Measurements from ENCODE around the gene ZNF423.
"Not testable (repeated sequence)": the region's sequence is repeated elsewhere in the genome, so short reads cannot be mapped to it uniquely, and the experiment has no call there.

Gene ZNF423

DNA sequence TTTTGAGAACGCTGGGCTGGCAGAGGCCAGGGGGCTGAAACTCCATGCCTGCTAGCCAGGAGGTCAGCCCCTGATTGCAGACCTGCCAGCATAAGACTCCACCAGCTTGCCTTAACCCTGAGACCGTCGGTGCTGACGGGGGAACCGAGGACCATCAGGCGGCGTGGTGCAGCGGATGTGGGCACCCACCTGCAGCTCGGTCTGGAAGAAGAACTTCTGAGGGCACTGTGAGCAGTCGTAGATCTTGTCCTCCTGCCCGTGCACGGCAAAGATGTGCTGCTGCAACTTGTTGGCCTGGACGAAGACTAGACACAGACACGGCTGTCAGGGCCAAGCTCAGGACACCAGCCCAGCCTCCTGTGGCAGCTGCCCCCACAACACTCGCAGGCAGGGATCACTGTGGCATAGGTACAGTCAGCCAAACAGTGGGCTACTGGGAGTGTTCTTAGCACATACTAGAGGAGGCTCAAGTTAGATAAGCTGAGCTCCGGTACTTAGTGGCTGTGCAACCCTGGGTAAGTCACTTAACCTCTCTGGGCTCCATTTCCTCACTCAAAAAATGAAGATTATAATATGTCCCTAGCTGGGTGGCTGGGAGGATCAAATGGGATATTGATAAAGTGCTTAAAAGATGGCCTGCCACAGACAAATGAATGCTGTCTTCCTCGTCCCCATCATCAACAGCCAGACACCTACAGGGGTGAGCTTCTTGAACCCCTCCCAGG, 332.3 kb downstream of the ZNF423 start:
- no peak for DNase-seq (ENCODE audit: low read depth in 1 of 2, low spot score in 1 of 2)

DNA sequence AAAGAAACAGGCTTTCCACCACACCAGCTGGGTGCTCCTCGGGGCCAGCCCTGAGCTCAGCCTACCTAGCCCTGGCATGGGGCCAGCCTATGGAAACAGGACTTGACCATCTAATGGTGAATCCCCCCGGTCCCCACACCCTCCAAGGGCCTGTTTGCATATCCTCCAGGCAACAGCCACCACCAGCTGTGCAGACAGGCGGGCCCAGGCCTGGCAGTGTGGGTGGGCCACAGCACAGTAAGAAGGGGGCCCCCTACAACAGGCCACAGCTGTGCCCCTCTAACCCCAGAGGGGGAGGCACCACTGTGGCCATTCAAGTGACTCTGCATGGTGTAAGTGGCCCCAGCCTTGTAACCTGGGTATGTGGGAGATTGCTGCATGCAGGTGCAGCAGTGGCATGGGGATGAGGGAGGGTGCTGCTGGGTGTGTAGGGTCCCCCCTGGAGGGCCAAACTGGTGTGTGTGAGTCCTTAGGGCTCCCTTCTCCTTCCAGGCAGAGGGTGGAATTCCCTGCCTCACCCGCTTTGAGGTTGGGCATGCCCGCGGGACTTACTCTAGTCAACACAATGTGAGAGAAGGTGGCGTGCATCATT, 334.1 kb downstream of the ZNF423 start:
- no peak for DNase-seq (ENCODE audit: low read depth in 1 of 2, low spot score in 1 of 2)

- DNase-seq (ENCODE audit: low read depth in 1 of 2, low spot score in 1 of 2) = no peak
Observed at GRCh38 chr16:49520492-49521038, 335.3 kb downstream of the ZNF423 start.

DNA sequence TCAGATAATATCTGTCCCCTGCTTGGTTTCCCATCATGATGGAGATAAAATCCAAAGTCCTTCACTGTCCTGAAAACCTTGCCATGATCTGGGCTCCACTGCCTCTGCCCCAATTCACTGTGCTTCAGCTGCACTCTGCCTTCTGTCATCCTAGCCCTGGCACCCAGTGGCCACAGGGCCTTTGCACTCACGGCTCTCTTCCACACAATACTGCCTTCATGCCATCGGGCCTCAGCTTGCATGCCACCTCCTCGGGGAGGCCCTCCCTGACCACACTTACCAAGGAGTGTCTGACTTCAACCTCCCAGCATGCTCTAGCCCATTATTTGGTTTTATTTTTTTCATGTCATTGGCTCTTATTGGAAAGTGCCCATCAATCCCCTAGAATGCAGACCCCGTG, 336.2 kb downstream of the ZNF423 start:
- DNase-seq (ENCODE audit: low read depth in 1 of 2, low spot score in 1 of 2) = no peak

GRCh38 chr16:49519008-49519656, 336.8 kb downstream of the ZNF423 start:
- no peak for DNase-seq (ENCODE audit: low read depth in 1 of 2, low spot score in 1 of 2)

- DNase-seq (ENCODE audit: low read depth in 1 of 2, low spot score in 1 of 2) = no peak
Observed at GRCh38 chr16:49516382-49517036, 339.4 kb downstream of the ZNF423 start.

DNA sequence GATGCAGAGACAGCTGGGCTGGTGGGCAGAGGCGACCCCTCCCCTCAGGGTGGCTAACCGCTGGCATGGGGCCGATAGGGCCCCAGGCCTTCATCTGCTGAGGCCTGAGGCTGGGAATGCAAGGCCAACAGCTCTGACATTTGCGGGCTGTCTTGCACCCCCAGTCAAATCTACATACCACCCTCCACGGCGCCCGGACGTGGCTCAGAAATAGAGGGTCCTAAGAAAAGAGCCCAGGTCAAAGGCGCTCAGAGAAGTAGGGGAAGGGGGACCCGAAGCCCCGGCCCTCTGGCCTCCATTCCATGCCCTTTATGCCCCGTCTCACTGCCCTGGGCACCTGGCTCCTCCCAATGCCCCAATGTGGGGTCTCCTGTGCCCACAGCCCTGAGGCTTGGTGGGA, 340.1 kb downstream of the ZNF423 start:
- no peak for DNase-seq (ENCODE audit: low read depth in 1 of 2, low spot score in 1 of 2)

- DNase-seq (ENCODE audit: low read depth in 1 of 2, low spot score in 1 of 2) = no peak
Observed at GRCh38 chr16:49515016-49515565, 340.8 kb downstream of the ZNF423 start.

- DNase-seq (ENCODE audit: low read depth in 1 of 2, low spot score in 1 of 2) = no peak
Observed at GRCh38 chr16:49514073-49514980, 341.6 kb downstream of the ZNF423 start.

DNA sequence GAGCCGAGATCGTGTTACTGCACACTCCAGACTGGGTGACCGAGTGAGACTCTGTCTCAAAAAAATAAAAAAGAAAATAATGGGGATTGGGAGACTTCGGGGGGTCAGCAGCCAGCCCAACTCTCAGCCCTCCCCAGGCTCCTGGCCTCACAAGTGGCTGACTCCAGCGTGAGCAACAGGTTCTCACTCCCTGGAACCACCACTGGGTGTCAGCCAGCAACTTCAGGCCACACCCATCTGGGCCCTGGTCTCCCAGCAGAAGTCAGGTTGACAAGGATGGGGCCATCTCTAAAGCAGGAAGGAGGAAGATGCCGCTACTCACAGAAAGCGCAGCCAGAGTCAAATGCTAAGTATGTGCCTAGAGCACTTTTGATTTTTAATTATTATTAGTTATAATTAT, 342.9 kb downstream of the ZNF423 start:
- DNase-seq (ENCODE audit: low read depth in 1 of 2, low spot score in 1 of 2) = no peak

DNA sequence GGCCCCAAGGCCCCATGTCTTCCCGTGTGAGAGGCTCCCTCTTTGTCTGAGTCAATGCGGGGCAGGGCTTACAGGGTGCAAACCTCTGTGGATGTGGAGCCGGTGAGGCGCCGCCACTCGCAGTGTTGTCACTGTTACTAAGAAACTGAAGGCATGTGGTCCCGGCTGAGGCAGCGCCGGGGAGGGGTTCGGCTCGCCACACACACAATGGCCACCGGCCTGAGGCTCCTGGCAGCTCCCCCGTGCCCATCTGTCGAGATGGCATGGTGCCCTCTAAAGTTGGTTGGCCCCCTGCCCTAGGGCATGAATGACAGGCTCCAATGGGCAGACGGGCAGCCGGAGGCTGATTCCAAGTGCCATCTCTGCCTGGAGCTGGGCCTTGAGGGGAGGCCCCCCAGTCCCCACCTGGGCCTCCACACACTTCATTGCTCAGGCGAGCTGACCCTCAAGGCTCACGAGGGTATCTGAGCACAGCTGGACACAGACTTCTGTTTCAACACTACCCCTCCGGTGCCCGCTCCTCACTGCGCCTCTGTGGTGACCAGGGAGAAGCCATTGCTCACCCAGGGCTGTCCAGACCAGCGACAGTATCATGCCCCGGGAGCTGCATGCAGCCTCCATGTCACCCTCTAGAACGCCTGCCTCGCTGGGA, 345.1 kb downstream of the ZNF423 start:
- no peak for DNase-seq (ENCODE audit: low read depth in 1 of 2, low spot score in 1 of 2)

DNA sequence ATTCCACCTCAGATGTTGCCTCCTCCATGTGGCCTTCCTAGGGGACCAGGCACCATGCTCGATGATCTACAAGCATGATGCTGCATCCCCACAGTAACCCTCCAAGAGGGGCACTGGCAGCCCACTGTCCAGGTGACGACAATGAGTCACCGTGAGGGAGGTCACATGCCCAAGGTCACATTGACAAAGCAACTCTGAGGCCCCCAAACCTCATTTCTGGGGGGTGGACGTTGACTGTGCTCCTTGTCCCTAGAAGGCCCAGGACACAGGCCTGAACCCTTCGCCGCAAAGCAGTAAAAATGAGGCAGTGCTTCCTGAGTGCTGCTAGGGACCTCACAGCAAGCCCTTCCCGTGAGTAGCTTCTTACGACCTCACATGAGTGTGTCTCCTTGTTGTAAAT, 345.8 kb downstream of the ZNF423 start:
- DNase-seq (ENCODE audit: low read depth in 1 of 2, low spot score in 1 of 2) = no peak

GRCh38 chr16:49506058-49507013, 349.6 kb downstream of the ZNF423 start:
- not testable (repeated sequence) for DNase-seq (ENCODE audit: low read depth in 1 of 2, low spot score in 1 of 2)

GRCh38 chr16:49505556-49505955, 350.4 kb downstream of the ZNF423 start:
- no peak for DNase-seq (ENCODE audit: low read depth in 1 of 2, low spot score in 1 of 2)

- no peak for DNase-seq (ENCODE audit: low read depth in 1 of 2, low spot score in 1 of 2)
Observed at GRCh38 chr16:49504626-49505025, 351.3 kb downstream of the ZNF423 start.

DNA sequence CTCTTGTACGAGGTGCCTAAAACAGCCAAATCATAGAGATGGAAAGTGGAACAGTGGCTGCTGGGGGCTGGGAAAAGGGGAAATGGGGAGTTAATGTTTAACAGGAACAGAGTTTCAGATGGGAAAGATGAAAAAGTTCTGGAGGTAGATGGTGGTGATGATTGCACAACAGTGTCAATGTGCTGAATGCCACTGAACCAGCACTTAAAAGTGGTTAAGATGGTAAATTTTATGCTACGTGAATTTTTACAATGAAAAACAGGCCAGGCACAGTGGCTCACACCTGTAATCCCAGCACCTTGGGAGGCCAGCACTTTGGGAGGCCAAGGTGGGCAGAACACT, 351.9 kb downstream of the ZNF423 start:
- DNase-seq (ENCODE audit: low read depth in 1 of 2, low spot score in 1 of 2) = no peak

- no peak for DNase-seq (ENCODE audit: low read depth in 1 of 2, low spot score in 1 of 2)
Observed at GRCh38 chr16:49503256-49504022, 352.5 kb downstream of the ZNF423 start.
